Erythroblast (primary cell): ENCODE results near the gene BATF3.

Experiments
- GATA1 ChIP-seq: IDR thresholded peaks from 2 replicates; pipeline ENCODE4 v1.6.1; 2011; ENCODE audit warnings: low read depth, mild to moderate bottlenecking, control low read depth, low read length, moderate library complexity
- POLR2A ChIP-seq: IDR thresholded peaks from 2 replicates; pipeline ENCODE4 v1.6.1; 2011; ENCODE audit warnings: mild to moderate bottlenecking, low read length

DNA sequence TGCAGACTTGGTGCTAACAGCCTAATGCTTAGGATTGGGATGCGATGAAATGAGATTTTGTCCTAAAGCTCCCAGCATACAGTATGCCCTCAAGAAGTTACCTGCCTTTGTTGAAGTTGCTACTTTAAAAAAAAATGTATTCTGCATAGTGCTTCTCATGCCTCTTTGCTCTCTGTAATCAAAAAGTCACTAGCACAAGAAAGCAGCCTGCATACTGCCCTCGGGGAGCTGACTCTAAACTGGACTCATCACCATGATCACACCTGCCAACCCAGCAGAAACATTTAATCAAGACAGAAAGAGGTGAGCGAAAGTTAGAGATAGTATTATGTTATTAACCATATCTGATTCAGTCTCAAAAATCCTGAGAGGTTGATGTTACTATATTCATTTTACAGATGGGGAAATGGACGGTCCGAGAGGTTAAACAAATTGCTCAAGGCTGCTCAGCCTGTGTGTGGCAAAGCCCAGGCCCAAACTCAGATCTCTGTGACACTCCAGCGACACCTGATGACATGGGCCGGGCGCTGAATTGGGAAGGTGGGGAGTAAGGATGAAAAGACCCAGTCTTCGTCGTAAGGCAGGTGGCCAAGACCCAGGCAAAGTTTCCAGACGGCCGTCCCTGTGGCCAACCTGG lies 1.1 kb downstream of the BATF3 start:
- TF ChIP-seq GATA1 (no peak), POLR2A (no peak)
